Measurements from ENCODE around the gene ZNF484.
"Not testable (repeated sequence)": the region's sequence is repeated elsewhere in the genome, so short reads cannot be mapped to it uniquely, and the experiment has no call there.

ZNF484 gene

GRCh38 chr9:92877531-92878430 lies at the start of gene ZNF484:
Gene ZNF484 (minus strand): TSS chr9:92878038. CDS start chr9:92875029, 3,009 bp downstream.
- peak; percentile 99 for DNase-seq

GRCh38 chr9:92920437-92920836 lies 42.6 kb upstream of the ZNF484 start:
- no peak for DNase-seq

GRCh38 chr9:92917176-92917800 lies 39.5 kb upstream of the ZNF484 start:
- peak; percentile 90 for DNase-seq

GRCh38 chr9:92911511-92912475 lies 34.0 kb upstream of the ZNF484 start:
- DNase-seq, result no peak

- not testable (repeated sequence) for DNase-seq
Measured at GRCh38 chr9:92905137-92905536, 27.3 kb upstream of the ZNF484 start.

GRCh38 chr9:92897323-92897722 lies 19.5 kb upstream of the ZNF484 start:
- no peak for DNase-seq

GRCh38 chr9:92895812-92896436 lies 18.1 kb upstream of the ZNF484 start:
- DNase-seq, result no peak

- no peak for DNase-seq
Measured at GRCh38 chr9:92894711-92895362, 17.0 kb upstream of the ZNF484 start.

- not testable (repeated sequence) for DNase-seq
Measured at GRCh38 chr9:92893916-92894610, 16.2 kb upstream of the ZNF484 start.

GRCh38 chr9:92892276-92892675 lies 14.4 kb upstream of the ZNF484 start:
- DNase-seq, result not testable (repeated sequence)

GRCh38 chr9:92890761-92891160 lies 12.9 kb upstream of the ZNF484 start:
- DNase-seq, result no peak

GRCh38 chr9:92887880-92888338 lies 10.1 kb upstream of the ZNF484 start:
- DNase-seq, result no peak

- DNase-seq, result peak; percentile 67
Measured at GRCh38 chr9:92886846-92887610, 9.2 kb upstream of the ZNF484 start.

- not testable (repeated sequence) for DNase-seq
Measured at GRCh38 chr9:92883666-92884405, 6.0 kb upstream of the ZNF484 start.

- no peak for DNase-seq
Measured at GRCh38 chr9:92882276-92882675, 4.4 kb upstream of the ZNF484 start.

GRCh38 chr9:92875373-92875772 lies 2.5 kb downstream of the ZNF484 start:
- no peak for DNase-seq

- DNase-seq, result no peak
Measured at GRCh38 chr9:92870289-92870688, 7.5 kb downstream of the ZNF484 start.

GRCh38 chr9:92866600-92866999 lies 11.2 kb downstream of the ZNF484 start:
- DNase-seq, result not testable (repeated sequence)

- DNase-seq, result no peak
Measured at GRCh38 chr9:92864152-92864551, 13.7 kb downstream of the ZNF484 start.

- no peak for DNase-seq
Measured at GRCh38 chr9:92860867-92861266, 17.0 kb downstream of the ZNF484 start.

Data from MV-4-11 (cell line).